Measurements from ENCODE around the gene SGSH.

DNA sequence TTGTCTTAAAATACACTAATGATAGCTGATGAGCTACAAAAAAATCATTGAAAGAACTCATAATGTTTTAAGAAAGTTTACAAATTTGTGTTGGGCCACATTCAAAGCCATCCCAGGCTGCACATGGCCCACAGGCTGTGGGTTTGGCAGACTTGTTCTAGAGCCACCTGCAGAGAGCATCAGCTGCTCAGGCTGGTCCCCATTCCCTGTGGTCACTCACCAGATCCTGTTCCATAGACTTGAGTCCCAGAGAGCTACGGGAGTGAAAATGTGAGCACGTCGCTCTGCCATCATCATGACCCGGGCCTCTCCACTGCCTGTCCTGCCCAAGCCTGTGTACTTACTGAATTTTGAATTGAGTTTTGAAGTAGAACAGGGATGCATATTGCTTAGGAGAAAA lies 7.0 kb upstream of the SGSH start:
- TF ChIP-seq CTCF (IDR thresholded peaks at IDR 0.05 in 4 of 5, conservative IDR thresholded peaks at IDR 0.05 in 1 of 5) (no peak), POLR2A (IDR thresholded peaks at IDR 0.05) (no peak)
